NCI-H524 (cell line): ENCODE results near the gene C5orf52.
"Not testable (repeated sequence)": the region's sequence is repeated elsewhere in the genome, so short reads cannot be mapped to it uniquely, and the experiment has no call there.

ENCODE experiments used
- DNase-seq, 2 experiments: peaks; one replicate each; lab custom pipeline; 2025; lab: John Stamatoyannopoulos, UW

C5orf52 gene

GRCh38 chr5:157726607-157727006 lies 55.3 kb downstream of the C5orf52 start:
- not testable (repeated sequence) for DNase-seq

DNA sequence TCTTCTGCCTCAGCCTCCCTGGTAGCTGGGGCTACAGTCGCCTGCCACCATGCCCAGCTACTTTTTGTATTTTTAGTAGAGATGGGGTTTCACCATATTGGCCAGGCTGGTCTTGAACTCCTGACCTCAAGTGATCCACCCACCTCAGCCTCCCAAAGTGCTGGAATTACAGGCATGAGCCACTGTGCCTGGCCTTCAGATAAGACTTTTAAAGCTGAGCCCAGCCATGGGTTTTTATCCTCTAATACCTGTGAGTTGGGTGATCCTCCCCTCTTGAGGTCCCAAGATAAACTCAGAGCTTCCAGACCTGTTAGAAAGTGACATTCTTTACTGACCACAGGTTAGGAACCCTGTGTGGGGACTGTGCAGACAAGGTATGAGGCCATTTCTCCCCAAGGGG lies 56.5 kb downstream of the C5orf52 start:
- DNase-seq, result not testable (repeated sequence)
